ENCODE data around the gene PELI1.
A peak's percentile ranks its signal among the peaks of the same experiment; 100 is the strongest.

Gene PELI1

DNA sequence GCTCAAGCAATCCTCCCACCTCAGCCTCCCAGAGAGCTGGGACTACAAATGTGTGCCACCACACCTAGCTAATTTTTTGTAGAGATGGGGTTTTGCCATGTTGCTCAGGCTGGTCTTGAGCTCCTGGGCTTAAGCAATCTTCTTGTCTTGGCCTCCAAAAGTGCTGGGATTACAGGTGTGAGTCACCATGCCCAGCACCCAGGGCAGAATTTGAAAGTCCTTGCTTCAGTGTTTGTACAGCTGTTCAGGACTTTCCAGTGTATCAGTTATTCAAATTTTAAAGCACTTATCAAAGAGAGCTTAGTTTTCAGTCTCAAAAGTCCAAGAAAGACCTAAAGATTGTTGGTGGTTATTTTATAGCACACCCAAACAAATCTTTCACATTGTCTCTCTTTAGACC, 81.4 kb downstream of the PELI1 start:
- peak overlapping the region; percentile 63 for H3K27ac ChIP-seq (ENCODE audit: poor library complexity, severe bottlenecking)

DNA sequence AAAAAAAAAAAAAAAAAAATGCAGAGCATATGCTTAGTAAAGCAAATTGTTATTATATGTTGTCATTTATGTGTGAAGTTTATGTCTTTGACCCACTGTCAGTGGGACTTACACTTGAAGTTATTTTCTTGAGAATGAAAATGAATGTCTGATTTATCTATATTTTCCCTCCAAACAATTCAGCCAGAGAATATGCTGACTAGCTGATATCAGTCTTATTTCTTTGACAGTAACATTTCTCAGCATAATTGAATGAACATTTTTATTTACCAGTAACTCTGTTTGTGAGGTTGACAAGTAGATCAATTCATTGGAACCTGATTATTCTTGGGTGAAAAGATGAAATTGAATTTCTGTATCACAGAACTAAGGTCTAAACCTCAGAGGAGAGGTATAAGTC, 85.0 kb downstream of the PELI1 start:
- no peak overlapping the region for H3K27ac ChIP-seq (ENCODE audit: poor library complexity, severe bottlenecking)
- TF ChIP-seq, protein P1, sequence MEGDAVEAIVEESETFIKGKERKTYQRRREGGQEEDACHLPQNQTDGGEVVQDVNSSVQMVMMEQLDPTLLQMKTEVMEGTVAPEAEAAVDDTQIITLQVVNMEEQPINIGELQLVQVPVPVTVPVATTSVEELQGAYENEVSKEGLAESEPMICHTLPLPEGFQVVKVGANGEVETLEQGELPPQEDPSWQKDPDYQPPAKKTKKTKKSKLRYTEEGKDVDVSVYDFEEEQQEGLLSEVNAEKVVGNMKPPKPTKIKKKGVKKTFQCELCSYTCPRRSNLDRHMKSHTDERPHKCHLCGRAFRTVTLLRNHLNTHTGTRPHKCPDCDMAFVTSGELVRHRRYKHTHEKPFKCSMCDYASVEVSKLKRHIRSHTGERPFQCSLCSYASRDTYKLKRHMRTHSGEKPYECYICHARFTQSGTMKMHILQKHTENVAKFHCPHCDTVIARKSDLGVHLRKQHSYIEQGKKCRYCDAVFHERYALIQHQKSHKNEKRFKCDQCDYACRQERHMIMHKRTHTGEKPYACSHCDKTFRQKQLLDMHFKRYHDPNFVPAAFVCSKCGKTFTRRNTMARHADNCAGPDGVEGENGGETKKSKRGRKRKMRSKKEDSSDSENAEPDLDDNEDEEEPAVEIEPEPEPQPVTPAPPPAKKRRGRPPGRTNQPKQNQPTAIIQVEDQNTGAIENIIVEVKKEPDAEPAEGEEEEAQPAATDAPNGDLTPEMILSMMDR (IDR thresholded peaks at IDR 0.05; ENCODE audit: poor library complexity, severe bottlenecking): no peak
- no peaks in the 10 kb centered on the region for H3K36me3 ChIP-seq (ENCODE audit: low read depth)
- no peaks in the 10 kb centered on the region for H3K9me3 ChIP-seq (ENCODE audit: severe bottlenecking)
- ATAC-seq (ENCODE audit: low read depth): no peak
- H3K27me3 ChIP-seq (ENCODE audit: insufficient read depth, poor library complexity, severe bottlenecking): no peaks in the 10 kb centered on the region
- DNase-seq (ENCODE audit: low spot score): no peak
- H3K4me3 ChIP-seq (ENCODE audit: severe bottlenecking): no peak overlapping the region
- peaks cover 20% of the 10 kb centered on the region for H3K4me1 ChIP-seq (ENCODE audit: insufficient read depth, poor library complexity, severe bottlenecking)

More for the DNA sequence above, 81.4 kb downstream of the PELI1 start:
- Histone ChIP-seq H3K27me3 (ENCODE audit: insufficient read depth, poor library complexity, severe bottlenecking) (no peaks in the 10 kb centered on the region), H3K36me3 (ENCODE audit: low read depth) (no peaks in the 10 kb centered on the region), H3K9me3 (ENCODE audit: severe bottlenecking) (no peaks in the 10 kb centered on the region), H3K4me1 (ENCODE audit: insufficient read depth, poor library complexity, severe bottlenecking) (peaks cover 19% of the 10 kb centered on the region), H3K4me3 (ENCODE audit: severe bottlenecking) (no peak overlapping the region)
- ATAC-seq (ENCODE audit: low read depth) (peak; percentile 85), DNase-seq (ENCODE audit: low spot score) (no peak)
- TF ChIP-seq, protein P1 (IDR thresholded peaks at IDR 0.05; ENCODE audit: poor library complexity, severe bottlenecking): no peak

DNA sequence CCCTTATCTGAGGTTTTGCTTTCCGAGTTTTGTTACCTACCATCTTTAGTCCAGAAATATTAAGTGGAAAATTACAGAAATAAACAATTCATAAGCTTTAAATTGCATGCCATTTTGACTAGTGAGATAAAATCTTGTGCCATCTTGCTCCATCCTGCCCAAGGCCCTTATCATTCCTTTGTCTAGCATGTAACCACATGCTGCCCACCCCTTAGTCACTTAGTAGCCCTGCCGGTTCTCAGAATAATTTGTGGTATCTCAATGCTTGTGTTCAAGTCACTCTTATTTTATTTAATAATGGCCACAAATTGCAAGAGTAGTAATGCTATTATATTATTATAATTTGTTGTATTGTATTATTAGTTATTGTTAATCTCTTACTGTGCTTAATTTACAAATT, 88.2 kb downstream of the PELI1 start:
- DNase-seq (ENCODE audit: low spot score) (no peak), ATAC-seq (ENCODE audit: low read depth) (0 out of 3 replicates have a peak, but pooled peaks have one; percentile 49)
- H3K36me3 ChIP-seq (ENCODE audit: low read depth): no peaks in the 10 kb centered on the region
- no peak overlapping the region for H3K4me3 ChIP-seq (ENCODE audit: severe bottlenecking)
- no peaks in the 10 kb centered on the region for H3K9me3 ChIP-seq (ENCODE audit: severe bottlenecking)
- H3K27me3 ChIP-seq (ENCODE audit: insufficient read depth, poor library complexity, severe bottlenecking): no peaks in the 10 kb centered on the region
- peaks cover 8% of the 10 kb centered on the region for H3K4me1 ChIP-seq (ENCODE audit: insufficient read depth, poor library complexity, severe bottlenecking)
- H3K27ac ChIP-seq (ENCODE audit: poor library complexity, severe bottlenecking): no peak overlapping the region
- TF ChIP-seq, protein P1 (IDR thresholded peaks at IDR 0.05; ENCODE audit: poor library complexity, severe bottlenecking): no peak

DNA sequence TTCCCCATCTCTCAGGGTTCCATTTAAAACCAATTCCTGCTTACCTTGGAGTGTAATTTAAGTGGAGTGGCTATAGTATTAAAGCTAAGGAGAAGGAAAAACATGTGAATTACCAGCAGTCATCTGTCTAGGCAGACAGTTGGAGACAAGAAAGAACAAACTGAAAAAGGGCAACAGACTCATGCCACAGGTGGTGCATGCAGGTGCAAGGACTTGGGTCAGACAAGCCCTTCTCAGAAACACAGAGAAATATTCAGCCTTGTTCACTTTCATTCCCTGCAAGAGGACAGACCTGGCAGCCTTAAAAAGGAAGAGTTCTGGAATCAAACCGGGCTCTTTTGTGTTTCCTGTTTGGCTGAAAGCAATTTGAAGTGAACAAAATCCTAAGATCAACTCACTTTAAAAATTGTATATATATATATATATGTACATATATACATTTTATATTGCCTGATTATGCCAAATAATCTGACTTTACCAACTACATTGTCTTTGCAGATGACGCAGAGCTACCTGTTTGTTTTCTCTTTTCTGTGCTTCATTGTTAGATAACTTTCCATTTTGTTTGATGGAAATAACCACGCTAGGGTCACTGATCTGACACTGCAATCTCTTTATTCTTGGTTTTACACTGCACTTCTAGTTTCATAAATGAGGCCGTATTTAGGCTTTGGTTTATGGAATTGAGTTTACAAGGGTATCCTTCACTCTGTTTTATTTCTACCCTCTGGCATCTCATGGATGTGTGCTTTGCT, 89.9 kb downstream of the PELI1 start:
- ATAC-seq (ENCODE audit: low read depth) (no peak), DNase-seq (ENCODE audit: low spot score) (no peak)
- TF ChIP-seq, protein P1 (IDR thresholded peaks at IDR 0.05; ENCODE audit: poor library complexity, severe bottlenecking): no peak

More for the DNA sequence above, 89.9 kb downstream of the PELI1 start:
- H3K27me3 ChIP-seq (ENCODE audit: insufficient read depth, poor library complexity, severe bottlenecking): no peaks in the 10 kb centered on the region
- no peak overlapping the region for H3K4me3 ChIP-seq (ENCODE audit: severe bottlenecking)
- no peak overlapping the region for H3K27ac ChIP-seq (ENCODE audit: poor library complexity, severe bottlenecking)
- H3K36me3 ChIP-seq (ENCODE audit: low read depth): no peaks in the 10 kb centered on the region
- H3K4me1 ChIP-seq (ENCODE audit: insufficient read depth, poor library complexity, severe bottlenecking): peaks cover 8% of the 10 kb centered on the region
- no peaks in the 10 kb centered on the region for H3K9me3 ChIP-seq (ENCODE audit: severe bottlenecking)
